ENCODE data around the gene TENM3. TPM values are rescaled to one million over a fixed set of nuclear protein-coding genes. Genes with fewer than 3 reads are reported as not detected.

TENM3 gene
- total RNA-seq, 1 donor, result 14.0 TPM

DNA sequence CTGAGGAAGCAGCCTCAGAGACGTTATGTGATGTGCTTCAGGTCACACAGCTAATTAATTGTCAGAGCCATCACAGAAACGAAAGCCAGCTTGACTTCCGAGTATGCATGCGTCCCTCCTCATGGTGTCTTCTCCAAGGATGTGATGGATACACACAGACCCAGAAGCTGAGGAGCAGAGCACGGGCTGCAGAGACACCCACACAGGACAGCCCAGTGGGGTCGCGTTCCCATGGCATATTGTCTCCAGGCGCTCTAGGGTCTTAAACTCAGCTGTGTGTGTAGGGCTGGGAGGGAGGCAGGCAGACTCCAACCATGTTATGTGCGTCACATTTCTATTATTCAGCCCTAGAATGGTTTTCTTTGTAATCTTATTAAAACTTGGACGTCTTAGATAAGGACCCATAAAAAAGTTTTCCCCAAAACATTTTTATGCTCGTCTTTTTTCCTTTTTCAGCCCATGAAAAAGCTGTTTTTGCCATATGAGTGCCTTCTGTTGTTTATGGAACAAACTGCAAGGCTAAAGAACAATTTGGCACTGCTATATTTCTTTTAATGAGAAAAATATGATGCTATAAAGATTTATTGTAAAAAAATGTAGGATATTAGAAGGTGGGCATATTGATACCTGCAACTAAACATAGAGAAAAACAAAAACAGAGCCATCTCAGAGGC is 48.5 kb downstream of the TENM3 start:
- no peak for DNase-seq (ENCODE audit: low read depth)
- TF ChIP-seq, protein P1, sequence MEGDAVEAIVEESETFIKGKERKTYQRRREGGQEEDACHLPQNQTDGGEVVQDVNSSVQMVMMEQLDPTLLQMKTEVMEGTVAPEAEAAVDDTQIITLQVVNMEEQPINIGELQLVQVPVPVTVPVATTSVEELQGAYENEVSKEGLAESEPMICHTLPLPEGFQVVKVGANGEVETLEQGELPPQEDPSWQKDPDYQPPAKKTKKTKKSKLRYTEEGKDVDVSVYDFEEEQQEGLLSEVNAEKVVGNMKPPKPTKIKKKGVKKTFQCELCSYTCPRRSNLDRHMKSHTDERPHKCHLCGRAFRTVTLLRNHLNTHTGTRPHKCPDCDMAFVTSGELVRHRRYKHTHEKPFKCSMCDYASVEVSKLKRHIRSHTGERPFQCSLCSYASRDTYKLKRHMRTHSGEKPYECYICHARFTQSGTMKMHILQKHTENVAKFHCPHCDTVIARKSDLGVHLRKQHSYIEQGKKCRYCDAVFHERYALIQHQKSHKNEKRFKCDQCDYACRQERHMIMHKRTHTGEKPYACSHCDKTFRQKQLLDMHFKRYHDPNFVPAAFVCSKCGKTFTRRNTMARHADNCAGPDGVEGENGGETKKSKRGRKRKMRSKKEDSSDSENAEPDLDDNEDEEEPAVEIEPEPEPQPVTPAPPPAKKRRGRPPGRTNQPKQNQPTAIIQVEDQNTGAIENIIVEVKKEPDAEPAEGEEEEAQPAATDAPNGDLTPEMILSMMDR (IDR thresholded peaks at IDR 0.05; ENCODE audit: insufficient read depth, low read length), result no peak
- H3K4me3 ChIP-seq (ENCODE audit: low read depth, low read length), result no peak overlapping the region

DNA sequence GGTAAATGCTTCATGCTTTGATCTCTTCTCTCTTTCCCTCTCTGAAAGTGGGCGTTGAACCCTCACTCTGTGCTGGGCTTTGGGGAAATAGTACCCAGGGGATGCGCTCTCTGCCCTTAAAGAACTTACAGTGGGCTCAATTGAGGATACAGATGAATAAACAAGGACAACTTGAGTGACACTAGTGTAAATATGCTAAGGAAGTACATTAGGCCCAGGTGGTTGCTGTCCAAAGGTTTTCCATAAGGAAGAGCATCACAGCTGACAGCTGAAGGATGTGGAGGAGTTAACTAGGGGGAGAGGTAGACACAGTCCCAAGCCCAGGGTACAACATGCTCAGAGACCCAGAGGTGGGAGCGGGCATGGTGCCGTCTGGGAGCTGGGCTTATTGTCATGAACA is 49.4 kb downstream of the TENM3 start:
- H3K4me3 ChIP-seq (ENCODE audit: low read depth, low read length), result no peak overlapping the region
- no peak for DNase-seq (ENCODE audit: low read depth)
- TF ChIP-seq, protein P1 (IDR thresholded peaks at IDR 0.05; ENCODE audit: insufficient read depth, low read length), result no peak

DNA sequence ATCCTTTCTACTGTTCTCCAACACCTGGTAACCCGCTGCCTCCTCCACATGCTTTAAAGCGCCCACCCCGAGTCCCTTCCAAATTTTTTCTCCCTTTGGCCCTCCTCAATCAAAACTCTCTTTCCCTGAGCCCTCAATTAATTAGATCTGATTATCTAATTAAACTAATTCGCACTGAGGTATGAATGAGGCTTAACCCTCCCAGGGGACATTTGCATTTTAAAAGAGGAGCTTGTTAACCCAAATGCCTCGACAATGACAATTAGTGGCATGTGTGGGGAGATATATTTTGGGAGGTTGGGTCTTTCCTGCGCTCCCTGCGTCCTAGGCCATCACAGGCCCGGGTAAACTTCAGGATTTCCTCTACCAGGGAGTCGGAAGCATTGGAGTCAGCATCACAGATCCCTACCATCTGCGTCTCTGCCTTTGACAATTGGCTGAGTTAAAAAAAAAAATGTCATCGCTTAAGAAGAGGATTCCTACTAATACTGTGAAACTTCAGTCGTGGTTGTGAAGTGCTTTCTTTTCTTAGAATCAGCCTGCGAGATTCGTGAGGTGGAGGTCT is 50.6 kb downstream of the TENM3 start:
- H3K4me3 ChIP-seq (ENCODE audit: low read depth, low read length), result no peak overlapping the region
- DNase-seq (ENCODE audit: low read depth), result no peak
- TF ChIP-seq, protein P1 (IDR thresholded peaks at IDR 0.05; ENCODE audit: insufficient read depth, low read length), result no peak

DNA sequence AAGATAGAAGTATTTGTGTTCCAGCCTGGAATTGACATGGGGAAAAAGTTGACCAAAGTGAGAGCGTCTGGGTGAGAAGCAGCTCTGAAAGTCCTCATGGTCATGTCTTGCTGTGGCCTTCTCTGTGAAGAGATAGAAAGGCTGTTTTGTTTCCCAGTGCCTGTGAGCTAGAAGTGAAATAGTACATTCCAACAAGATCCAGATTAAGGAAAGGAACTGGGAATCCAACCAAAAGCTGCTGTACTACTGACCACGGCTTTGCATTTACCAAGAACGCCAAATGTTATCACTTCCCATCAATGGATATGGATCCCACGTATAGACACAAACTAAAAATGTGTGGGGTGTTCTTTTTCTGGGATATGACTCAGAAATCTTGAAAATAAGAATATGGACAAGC is 51.2 kb downstream of the TENM3 start:
- DNase-seq (ENCODE audit: low read depth), result peak; percentile 45
- TF ChIP-seq, protein P1 (IDR thresholded peaks at IDR 0.05; ENCODE audit: insufficient read depth, low read length), result no peak
- no peak overlapping the region for H3K4me3 ChIP-seq (ENCODE audit: low read depth, low read length)

DNA sequence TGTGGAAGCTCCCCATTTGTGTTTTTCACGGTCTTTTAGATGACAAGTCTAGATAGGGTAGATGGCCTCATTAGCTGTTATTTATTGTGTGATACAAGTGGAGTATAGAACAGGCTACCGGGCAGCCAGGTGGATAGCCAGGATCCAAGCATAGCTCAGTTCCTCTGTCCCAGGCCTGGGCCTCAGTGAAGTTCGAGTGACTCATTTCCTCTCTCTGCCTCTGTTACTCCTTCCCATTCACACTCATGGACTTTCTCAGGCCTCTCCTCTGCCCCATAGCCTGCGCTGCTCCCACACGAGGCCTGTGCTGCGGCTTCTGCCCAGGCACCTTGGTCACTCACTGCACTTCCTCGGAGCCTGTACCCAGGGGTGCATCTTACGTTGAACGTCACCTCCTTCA is 54.5 kb downstream of the TENM3 start:
- no peak overlapping the region for H3K4me3 ChIP-seq (ENCODE audit: low read depth, low read length)
- TF ChIP-seq, protein P1 (IDR thresholded peaks at IDR 0.05; ENCODE audit: insufficient read depth, low read length), result no peak
- no peak for DNase-seq (ENCODE audit: low read depth)

DNA sequence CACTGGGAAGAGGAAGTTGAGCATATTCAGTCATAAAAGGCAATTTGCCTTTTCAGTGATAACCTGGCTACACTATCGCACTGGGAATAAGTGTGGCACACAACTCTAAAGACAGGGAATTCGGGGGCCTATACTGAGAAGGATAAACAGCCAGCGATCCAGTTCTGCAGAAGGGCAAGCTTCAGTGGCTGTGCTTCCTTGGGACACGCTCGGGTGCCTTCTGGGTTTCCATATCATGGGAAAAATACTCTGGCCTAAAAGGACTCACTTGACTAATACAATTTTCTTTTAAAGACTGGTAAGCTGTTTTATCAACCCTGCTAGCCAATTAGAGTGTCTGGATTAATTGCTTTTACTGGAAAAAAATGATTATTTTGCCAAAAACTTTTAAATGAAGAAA is 58.5 kb downstream of the TENM3 start:
- TF ChIP-seq, protein P1 (IDR thresholded peaks at IDR 0.05; ENCODE audit: insufficient read depth, low read length), result no peak

More for the DNA sequence above, 58.5 kb downstream of the TENM3 start:
- no peak overlapping the region for H3K4me3 ChIP-seq (ENCODE audit: low read depth, low read length)
- DNase-seq (ENCODE audit: low read depth), result no peak

All from fibroblast of the aortic adventitia (primary cell).